BLaER1 treated with 17β-estradiol and CSF1 and Interleukin-3, amounts not matched to agents 10 nM and 100 nM (cell line): Measurements from ENCODE around the gene TJAP1.
A peak's percentile ranks its signal among the peaks of the same experiment; 100 is the strongest.

Source experiments
- H3K27ac ChIP-seq, 11 experiments: shearing (Covaris generic); formaldehyde crosslinking; 2 replicates each; pipeline ENCODE4 v1.8.1; 2022
- H3K27me3 ChIP-seq, 11 experiments: shearing (Covaris generic); formaldehyde crosslinking; 2 replicates each; pipeline ENCODE4 v1.8.1; 2022
- H3K36me3 ChIP-seq, 11 experiments: shearing (Covaris generic); formaldehyde crosslinking; 2 replicates each; pipeline ENCODE4 v1.8.1; 2022
- H3K4me1 ChIP-seq, 10 experiments: shearing (Covaris generic); formaldehyde crosslinking; 2 replicates each; pipeline ENCODE4 v1.8.1; 2022
- H3K4me2 ChIP-seq, 11 experiments: shearing (Covaris generic); formaldehyde crosslinking; 2 replicates each; pipeline ENCODE4 v1.8.1; 2022
- H3K4me3 ChIP-seq, 10 experiments: shearing (Covaris generic); formaldehyde crosslinking; 2 replicates each; pipeline ENCODE4 v1.8.1; 2022
- H3K9ac ChIP-seq, 11 experiments: shearing (Covaris generic); formaldehyde crosslinking; 2 replicates each; pipeline ENCODE4 v1.8.1; 2022
- H3K9me3 ChIP-seq, 11 experiments: shearing (Covaris generic); formaldehyde crosslinking; replicated peaks in 1 of 11; 2 replicates each; pipeline ENCODE4 v1.8.1; 2022
- H4K20me1 ChIP-seq, 11 experiments: shearing (Covaris generic); formaldehyde crosslinking; 2 replicates each; pipeline ENCODE4 v1.8.1; 2022
- Cebpa-rat ChIP-seq, 11 experiments: shearing (Covaris generic); IDR thresholded peaks; 2 replicates each; pipeline ENCODE4 v1.8.1; 2022

Gene TJAP1

GRCh38 chr6:43467752-43468151 lies 9.6 kb upstream of the TJAP1 start:
- no peak overlapping the region for H3K27ac ChIP-seq

GRCh38 chr6:43468240-43468639 lies 9.1 kb upstream of the TJAP1 start:
- H3K27me3 ChIP-seq: no peaks in the 10 kb centered on the region
- H3K9ac ChIP-seq: no peak overlapping the region
- peaks cover 0 to 6% (median 0%) of the 10 kb centered on the region in 10 experiments; a peak in 5 of 20 replicates for H3K4me1 ChIP-seq
- no peaks in the 10 kb centered on the region for H3K36me3 ChIP-seq
- no peaks in the 10 kb centered on the region for H3K9me3 ChIP-seq
- H3K4me2 ChIP-seq: no peak overlapping the region
- no peak for TF ChIP-seq Cebpa-rat (IDR thresholded peaks at IDR 0.05)
- no peaks in the 10 kb centered on the region for H4K20me1 ChIP-seq
- no peak overlapping the region for H3K4me3 ChIP-seq
- H3K27ac ChIP-seq: no peak overlapping the region

More at GRCh38 chr6:43467752-43468151, 9.6 kb upstream of the TJAP1 start:
- Histone ChIP-seq H3K36me3 (no peaks in the 10 kb centered on the region), H3K27me3 (no peaks in the 10 kb centered on the region), H3K9ac (no peak overlapping the region), H3K4me2 (no peak overlapping the region), H4K20me1 (no peaks in the 10 kb centered on the region), H3K9me3 (no peaks in the 10 kb centered on the region), H3K4me3 (no peak overlapping the region), H3K4me1 (peaks cover 0 to 6% (median 0%) of the 10 kb centered on the region in 10 experiments; a peak in 5 of 20 replicates)
- no peak for TF ChIP-seq Cebpa-rat (IDR thresholded peaks at IDR 0.05)

GRCh38 chr6:43468748-43469681 lies 8.4 kb upstream of the TJAP1 start:
- Histone ChIP-seq H4K20me1 (no peaks in the 10 kb centered on the region), H3K4me2 (no peak overlapping the region), H3K36me3 (no peaks in the 10 kb centered on the region), H3K9ac (no peak overlapping the region), H3K27ac (no peak overlapping the region), H3K9me3 (no peaks in the 10 kb centered on the region), H3K27me3 (no peaks in the 10 kb centered on the region), H3K4me1 (peaks cover 0 to 6% (median 0%) of the 10 kb centered on the region in 10 experiments; a peak in 5 of 20 replicates), H3K4me3 (no peak overlapping the region)
- no peak for TF ChIP-seq Cebpa-rat (IDR thresholded peaks at IDR 0.05)

- H3K4me1 ChIP-seq: peaks cover 0 to 6% (median 0%) of the 10 kb centered on the region in 10 experiments; a peak in 5 of 20 replicates
- H3K9me3 ChIP-seq: no peaks in the 10 kb centered on the region
- H3K27me3 ChIP-seq: no peaks in the 10 kb centered on the region
- no peak overlapping the region for H3K4me3 ChIP-seq
- H4K20me1 ChIP-seq: no peaks in the 10 kb centered on the region
- H3K9ac ChIP-seq: no peak overlapping the region
- no peak for TF ChIP-seq Cebpa-rat (IDR thresholded peaks at IDR 0.05)
- no peaks in the 10 kb centered on the region for H3K36me3 ChIP-seq
- no peak overlapping the region for H3K27ac ChIP-seq
- no peak overlapping the region for H3K4me2 ChIP-seq
Measured at GRCh38 chr6:43469947-43470346, 7.4 kb upstream of the TJAP1 start.

GRCh38 chr6:43471399-43471798 lies 6.0 kb upstream of the TJAP1 start:
- TF ChIP-seq Cebpa-rat (IDR thresholded peaks at IDR 0.05): no peak
- no peaks in the 10 kb centered on the region for H3K27me3 ChIP-seq
- no peak overlapping the region for H3K27ac ChIP-seq

GRCh38 chr6:43472515-43472914 lies 4.9 kb upstream of the TJAP1 start:
- TF ChIP-seq Cebpa-rat (IDR thresholded peaks at IDR 0.05): no peak
- no peak overlapping the region for H3K9ac ChIP-seq
- H3K4me3 ChIP-seq: no peak overlapping the region
- no peaks in the 10 kb centered on the region for H4K20me1 ChIP-seq
- H3K4me2 ChIP-seq: no peak overlapping the region
- peaks cover 0 to 10% (median 7%) of the 10 kb centered on the region in 10 experiments; a peak in 14 of 20 replicates for H3K4me1 ChIP-seq
- H3K36me3 ChIP-seq: no peaks in the 10 kb centered on the region
- H3K27ac ChIP-seq: no peak overlapping the region
- H3K9me3 ChIP-seq: no peaks in the 10 kb centered on the region
- no peaks in the 10 kb centered on the region for H3K27me3 ChIP-seq

More at GRCh38 chr6:43471399-43471798, 6.0 kb upstream of the TJAP1 start:
- H4K20me1 ChIP-seq: no peaks in the 10 kb centered on the region
- H3K9me3 ChIP-seq: no peaks in the 10 kb centered on the region
- H3K4me2 ChIP-seq: no peak overlapping the region
- H3K4me1 ChIP-seq: peaks cover 0 to 2% (median 0%) of the 10 kb centered on the region in 10 experiments; a peak in 3 of 20 replicates
- H3K9ac ChIP-seq: no peak overlapping the region
- H3K4me3 ChIP-seq: no peak overlapping the region
- no peaks in the 10 kb centered on the region for H3K36me3 ChIP-seq

- peaks cover 0 to 15% (median 3%) of the 10 kb centered on the region in 11 experiments; a peak in 3 of 22 replicates for H3K36me3 ChIP-seq
- H3K4me1 ChIP-seq: peaks cover 27 to 38% (median 34%) of the 10 kb centered on the region in 10 experiments
- no peak for TF ChIP-seq Cebpa-rat (IDR thresholded peaks at IDR 0.05)
- H3K9ac ChIP-seq: no peak overlapping the region
- no peaks in the 10 kb centered on the region for H3K9me3 ChIP-seq
- H3K27ac ChIP-seq: no peak overlapping the region
- H3K27me3 ChIP-seq: no peaks in the 10 kb centered on the region
- H4K20me1 ChIP-seq: peaks cover 0 to 7% (median 0%) of the 10 kb centered on the region in 11 experiments; a peak in 6 of 22 replicates
- no peak overlapping the region for H3K4me3 ChIP-seq
- no peak overlapping the region for H3K4me2 ChIP-seq
Measured at GRCh38 chr6:43475516-43475915, 1.9 kb upstream of the TJAP1 start.

- Histone ChIP-seq H4K20me1 (peaks cover 0 to 19% (median 4%) of the 10 kb centered on the region in 11 experiments; a peak in 11 of 22 replicates), H3K27ac (peak overlapping the region in 6 of 11 experiments; percentile 37 to 87 (median 80); a peak in 7 of 22 replicates), H3K4me1 (peaks cover 28 to 47% (median 37%) of the 10 kb centered on the region in 10 experiments), H3K4me2 (peak overlapping the region; percentile 77 to 98 (median 95)), H3K27me3 (no peaks in the 10 kb centered on the region), H3K36me3 (peaks cover 0 to 15% (median 4%) of the 10 kb centered on the region in 11 experiments; a peak in 3 of 22 replicates), H3K9ac (peak overlapping the region; percentile 80 to 93 (median 86); a peak in 20 of 22 replicates), H3K9me3 (no peaks in the 10 kb centered on the region), H3K4me3 (peak overlapping the region; percentile 61 to 80 (median 71))
- TF ChIP-seq Cebpa-rat (IDR thresholded peaks at IDR 0.05): no peak
Measured at GRCh38 chr6:43476746-43477145, 624 bp upstream of the TJAP1 start.

- peak overlapping the region; percentile 61 to 80 (median 71) for H3K4me3 ChIP-seq
- H3K27me3 ChIP-seq: no peaks in the 10 kb centered on the region
- peaks cover 0 to 30% (median 12%) of the 10 kb centered on the region in 11 experiments; a peak in 15 of 22 replicates for H4K20me1 ChIP-seq
- no peaks in the 10 kb centered on the region for H3K9me3 ChIP-seq
- H3K4me2 ChIP-seq: peak overlapping the region; percentile 88 to 98 (median 95)
- H3K27ac ChIP-seq: peak overlapping the region; percentile 68 to 87 (median 80)
- peaks cover 28 to 50% (median 37%) of the 10 kb centered on the region in 10 experiments for H3K4me1 ChIP-seq
- H3K36me3 ChIP-seq: peaks cover 0 to 21% (median 7%) of the 10 kb centered on the region in 11 experiments; a peak in 10 of 22 replicates
- TF ChIP-seq Cebpa-rat (IDR thresholded peaks at IDR 0.05): no peak
- peak overlapping the region; percentile 80 to 93 (median 86) for H3K9ac ChIP-seq
Measured at GRCh38 chr6:43478008-43478372, 620 bp downstream of the TJAP1 start.
